Activated T-cell treated with anti-CD3 and anti-CD28 coated beads, Interleukin-2, amount 50 U/mL, for 1 hour (primary cell): ENCODE data around the gene MRNIP.

Experiments used
- DNase-seq: peaks from one replicate; pipeline ENCODE4 v3.0.0-alpha.2; 2020

Gene MRNIP

GRCh38 chr5:179820127-179820482 is 38.5 kb downstream of the MRNIP start:
- DNase-seq, result peak; percentile 49

GRCh38 chr5:179819296-179820126 is 39.1 kb downstream of the MRNIP start:
- peak; percentile 53 for DNase-seq

GRCh38 chr5:179818746-179819295 is 39.8 kb downstream of the MRNIP start:
- peak; percentile 81 for DNase-seq

DNA sequence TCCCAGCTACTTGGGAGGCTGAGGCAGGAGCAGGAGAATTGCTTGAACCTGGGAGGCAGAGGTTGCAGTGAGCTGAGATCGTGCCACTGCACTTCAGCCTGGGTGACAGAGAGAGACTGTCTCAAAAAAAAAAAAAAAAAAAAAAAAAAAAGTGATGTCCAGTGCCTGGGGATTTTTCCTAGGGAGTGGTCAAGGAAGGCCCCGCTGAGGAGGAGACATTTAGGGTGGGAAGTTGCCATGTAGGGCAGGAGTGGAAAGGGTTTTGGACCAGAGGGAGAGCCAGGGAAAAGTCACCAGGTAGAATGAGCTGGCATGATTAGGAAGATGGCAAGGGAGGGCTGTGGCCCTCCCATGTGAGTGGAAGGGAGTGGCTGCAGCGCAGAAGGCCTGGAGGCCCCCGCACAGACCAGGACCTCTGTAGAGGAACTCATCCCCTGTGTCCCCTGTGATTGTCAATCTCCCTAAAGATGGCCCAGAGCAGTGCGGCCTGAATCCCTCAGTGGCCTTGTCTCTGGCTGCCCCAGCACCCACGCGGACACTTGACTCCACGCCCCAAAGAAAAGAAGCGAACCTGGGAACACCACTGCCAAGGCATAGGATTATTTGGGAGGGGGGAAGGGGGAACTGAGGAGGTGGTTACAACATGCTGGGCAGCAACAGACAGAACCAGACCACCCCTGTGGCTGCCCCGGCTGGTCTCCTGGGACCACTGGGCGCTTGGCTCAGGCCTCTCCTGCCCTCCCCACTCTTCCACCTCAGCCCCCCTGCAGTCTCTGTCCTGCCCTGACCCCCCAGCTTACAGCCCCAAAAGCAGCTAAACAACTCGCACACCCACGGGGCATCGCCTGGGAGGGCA is 40.5 kb downstream of the MRNIP start:
- DNase-seq, result no peak

DNA sequence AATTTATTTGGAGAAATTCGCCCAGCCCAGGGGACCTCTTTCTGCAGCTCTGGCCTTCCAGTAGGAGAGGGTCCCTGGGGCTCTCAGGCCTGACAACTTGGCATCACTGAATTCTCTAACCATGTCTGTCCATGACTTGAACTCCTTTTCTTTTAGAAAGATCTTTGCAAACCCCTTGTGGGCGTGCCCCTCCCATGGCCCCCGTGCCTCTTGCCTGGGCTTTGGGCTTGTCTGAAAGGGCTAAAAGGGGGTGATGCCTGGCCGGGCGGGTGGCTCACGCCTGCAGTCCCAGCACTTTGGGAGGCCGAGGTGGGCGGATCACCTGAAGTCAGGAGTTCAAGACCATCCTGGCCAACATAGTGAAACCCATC is 41.2 kb downstream of the MRNIP start:
- no peak for DNase-seq

DNA sequence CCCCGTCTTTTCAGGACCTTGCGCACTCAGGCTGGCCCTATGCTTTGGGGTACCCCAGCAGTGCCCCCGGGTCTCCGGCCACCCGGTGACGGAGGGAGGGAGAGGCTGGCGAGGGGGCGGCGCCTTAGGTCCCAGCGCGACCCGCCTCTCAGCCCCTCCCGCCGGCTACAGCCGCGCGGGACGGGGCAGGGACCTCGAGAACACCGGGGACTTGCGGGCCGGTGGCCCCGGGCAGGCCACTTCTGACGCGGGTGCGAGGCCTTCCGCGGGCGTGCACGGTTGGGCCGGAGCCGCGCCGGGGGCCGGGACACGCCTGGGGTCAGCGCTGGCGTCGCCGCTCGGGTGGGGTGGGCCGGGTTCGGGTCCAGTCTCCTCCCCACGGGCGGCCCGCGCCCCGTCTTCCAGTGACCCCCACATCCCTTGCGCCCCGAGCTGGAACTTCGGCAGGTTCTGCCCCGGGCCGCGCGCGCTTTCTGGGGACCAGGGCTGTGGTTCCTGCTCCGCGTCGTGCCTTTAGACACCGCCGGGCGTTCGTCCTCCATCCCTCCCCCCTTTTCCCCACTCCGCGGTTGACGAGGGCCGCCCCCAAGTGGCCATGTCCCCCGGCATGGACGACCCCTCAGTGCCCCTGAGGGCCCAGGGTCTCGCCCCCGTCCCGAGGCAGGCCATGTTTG is 41.7 kb downstream of the MRNIP start:
- no peak for DNase-seq

DNA sequence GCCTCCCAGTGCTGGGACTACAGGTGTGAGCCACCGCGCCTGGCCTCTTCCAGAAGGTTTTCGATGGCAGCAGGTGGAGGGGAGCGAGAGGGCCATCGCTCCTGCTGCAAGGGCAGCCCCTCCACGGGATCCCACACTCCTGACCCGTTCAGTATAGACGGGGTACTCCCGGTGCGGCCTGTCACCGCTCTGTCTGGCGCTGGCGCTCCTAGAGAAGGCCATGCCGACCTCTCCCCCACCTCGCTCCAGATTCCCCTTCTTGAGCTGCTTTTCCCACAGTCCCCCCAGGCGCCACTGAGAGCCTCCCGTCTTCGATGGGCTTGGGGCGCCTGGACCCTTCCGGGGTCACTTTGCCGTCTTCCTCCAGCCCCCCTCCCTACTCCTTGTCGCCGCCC is 42.2 kb downstream of the MRNIP start:
- no peak for DNase-seq

- no peak for DNase-seq
Observed at GRCh38 chr5:179815491-179816249, 42.9 kb downstream of the MRNIP start.

DNA sequence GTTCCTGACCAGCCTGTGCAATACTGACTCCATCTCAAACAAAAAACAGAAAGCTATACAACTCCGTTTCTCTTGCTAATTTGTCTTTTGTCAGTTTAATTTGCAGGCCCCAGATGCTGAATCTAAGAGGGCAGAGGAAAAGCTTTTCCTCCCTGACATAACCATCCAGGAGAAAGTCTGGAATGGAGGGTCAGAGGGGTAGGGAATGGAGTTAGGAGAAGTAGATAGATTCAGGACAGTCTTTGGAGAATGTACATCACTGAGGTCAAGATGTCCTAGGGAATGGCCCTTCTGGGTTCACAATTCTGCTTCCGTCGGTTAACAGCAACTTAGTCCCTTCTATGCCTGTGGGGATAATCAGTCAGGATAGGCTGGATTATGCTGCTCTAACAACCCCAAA is 44.5 kb downstream of the MRNIP start:
- no peak for DNase-seq

- no peak for DNase-seq
Observed at GRCh38 chr5:179812997-179813607, 45.5 kb downstream of the MRNIP start.

DNA sequence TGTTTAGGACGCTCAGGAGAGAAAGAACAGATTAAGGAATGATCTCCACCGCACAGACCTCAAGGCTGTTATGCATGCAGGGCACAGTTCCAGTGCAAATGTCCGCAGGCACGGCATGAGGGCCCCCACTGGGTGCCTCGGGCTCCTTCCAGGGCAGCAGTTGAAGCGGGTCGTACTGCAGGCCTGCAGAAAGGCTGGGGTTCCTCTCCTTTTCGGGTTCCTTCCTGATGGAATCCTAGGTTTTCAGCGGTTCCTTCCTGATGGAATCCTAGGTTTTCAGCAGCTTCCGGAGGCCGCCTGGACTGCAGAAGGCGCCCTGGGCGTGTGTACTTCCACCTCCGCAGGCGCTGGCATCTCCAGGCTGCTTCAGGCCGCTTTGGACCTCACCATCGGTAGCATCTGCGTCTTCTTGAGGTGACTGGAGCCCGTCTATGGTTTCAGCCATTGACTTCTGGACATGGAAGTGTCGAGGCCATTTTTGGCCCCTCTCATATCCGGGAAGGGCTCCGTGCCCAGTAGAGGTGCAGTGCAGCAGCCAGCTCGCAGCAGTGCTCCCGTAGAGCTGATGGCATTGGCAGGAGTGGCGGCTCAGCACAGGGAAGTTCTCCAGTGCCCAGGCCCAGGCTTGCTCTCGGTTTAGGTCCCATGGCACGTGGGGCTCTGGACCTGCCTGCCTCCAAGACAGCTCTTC is 46.3 kb downstream of the MRNIP start:
- DNase-seq, result no peak

GRCh38 chr5:179806250-179807048 is 52.2 kb downstream of the MRNIP start, which contains the start of gene MGAT4B:
TSS of gene MGAT4B (minus strand) at chr5:179806866. CDS start at chr5:179806583, 283 bp downstream.
- peak; percentile 71 for DNase-seq

GRCh38 chr5:179805529-179806249 is 52.9 kb downstream of the MRNIP start:
- DNase-seq, result no peak

GRCh38 chr5:179805070-179805528 is 53.5 kb downstream of the MRNIP start:
- DNase-seq, result no peak

DNA sequence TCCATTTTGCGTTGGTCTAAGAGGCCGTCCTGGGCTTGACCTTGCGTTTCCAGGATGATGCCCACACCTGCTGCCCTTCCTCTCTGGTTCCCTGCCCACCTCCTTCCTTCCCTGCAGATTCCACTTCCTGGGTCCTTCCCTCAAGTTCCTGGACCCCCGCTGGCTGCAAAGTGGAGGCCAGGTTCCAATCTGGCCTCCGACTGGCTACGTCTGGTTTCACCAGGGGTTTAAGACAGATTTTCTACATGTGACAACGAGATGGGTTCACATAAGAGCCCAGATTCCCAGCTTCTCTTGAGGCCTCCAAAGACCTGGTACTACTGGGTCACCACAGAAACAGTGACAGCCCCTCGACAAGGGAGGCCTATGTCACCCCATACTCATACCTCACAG is 54.1 kb downstream of the MRNIP start:
- DNase-seq, result no peak

GRCh38 chr5:179803651-179804554 is 54.7 kb downstream of the MRNIP start:
- no peak for DNase-seq

GRCh38 chr5:179802950-179803562 is 55.6 kb downstream of the MRNIP start:
- no peak for DNase-seq
